WTC11 (cell line): Measurements from ENCODE around the gene HNF1A. TPM values are rescaled to one million over a fixed set of nuclear protein-coding genes. Genes with fewer than 3 reads are reported as not detected.
A peak's percentile ranks its signal among the peaks of the same experiment; 100 is the strongest.

Experiments
- ATAC-seq: fragments of 200-7000 bp; cut with Tn5 transposase; 2 replicates; pipeline ENCODE4 v1.10.0; 2021; ENCODE audit warnings: mild to moderate bottlenecking, moderate library complexity
- CTCF ChIA-PET: fragments of 300-600 bp; sonication (Branson Sonifier 250); formaldehyde crosslinking; loops from one replicate; lab custom pipeline; 2021; ENCODE audit warnings: antibody characterized with exemption; lab: Charles Lee
- POLR2A ChIA-PET: fragments of 350-600 bp; sonication (Branson Sonifier 250); formaldehyde crosslinking; loops from one replicate; lab custom pipeline; 2021; ENCODE audit warnings: antibody characterized with exemption; lab: Charles Lee
- DNase-seq: peaks from one replicate; pipeline ENCODE4 v3.0.0; 2021; ENCODE audit warnings: low spot score
- H3K27ac Mint-ChIP-seq: 2 replicates; pipeline ENCODE4 v1.8.0; 2021; ENCODE audit warnings: mixed read lengths
- H3K27me3 Mint-ChIP-seq: 2 replicates; pipeline ENCODE4 v1.8.0; 2021; ENCODE audit warnings: low read depth, mild to moderate bottlenecking, moderate library complexity, mixed read lengths
- H3K36me3 Mint-ChIP-seq: 2 replicates; pipeline ENCODE4 v1.8.0; 2021; ENCODE audit warnings: mixed read lengths
- H3K4me1 Mint-ChIP-seq: 2 replicates; pipeline ENCODE4 v1.8.0; 2022; ENCODE audit warnings: mixed read lengths
- H3K4me3 Mint-ChIP-seq: 2 replicates; pipeline ENCODE4 v1.8.0; 2021; ENCODE audit warnings: mild to moderate bottlenecking, moderate library complexity, mixed read lengths
- H3K9me3 Mint-ChIP-seq: 2 replicates; pipeline ENCODE4 v1.8.0; 2021; ENCODE audit warnings: mixed read lengths
- CREB1 ChIP-seq: sonication (generic); formaldehyde crosslinking; IDR thresholded peaks from 2 replicates; pipeline ENCODE4 v1.8.0; 2023; ENCODE audit warnings: mild to moderate bottlenecking, missing genetic modification reagents
- ELF4 ChIP-seq: sonication (generic); formaldehyde crosslinking; IDR thresholded peaks from 2 replicates; pipeline ENCODE4 v1.8.1; 2022; ENCODE audit warnings: low read depth, mild to moderate bottlenecking, moderate library complexity, missing genetic modification reagents
- ETV6 ChIP-seq: sonication (generic); formaldehyde crosslinking; IDR thresholded peaks from 2 replicates; pipeline ENCODE4 v1.8.1; 2022; ENCODE audit warnings: mild to moderate bottlenecking, missing genetic modification reagents
- FOXJ3 ChIP-seq: sonication (generic); formaldehyde crosslinking; IDR thresholded peaks from 2 replicates; pipeline ENCODE4 v1.9.0; 2021; ENCODE audit warnings: missing genetic modification reagents, mild to moderate bottlenecking, borderline replicate concordance
- GTF2I ChIP-seq: fragments of 250-450 bp; sonication (Bioruptor Pico); conservative IDR thresholded peaks from 2 replicates; pipeline ENCODE4 v1.4.0; 2021; ENCODE audit warnings: mild to moderate bottlenecking
- IRF2 ChIP-seq: sonication (generic); formaldehyde crosslinking; IDR thresholded peaks from 2 replicates; pipeline ENCODE4 v1.8.0; 2022; ENCODE audit warnings: low read depth, missing genetic modification reagents, borderline replicate concordance
- JUN ChIP-seq: sonication (generic); formaldehyde crosslinking; IDR thresholded peaks from 2 replicates; pipeline ENCODE4 v1.8.0; 2023; ENCODE audit warnings: mild to moderate bottlenecking, missing genetic modification reagents
- MYBL2 ChIP-seq: sonication (generic); formaldehyde crosslinking; IDR thresholded peaks from 2 replicates; pipeline ENCODE4 v1.8.1; 2023; ENCODE audit warnings: mild to moderate bottlenecking, moderate library complexity, missing genetic modification reagents
- NFE2L1 ChIP-seq: sonication (generic); formaldehyde crosslinking; IDR thresholded peaks from 2 replicates; pipeline ENCODE4 v1.8.1; 2023; ENCODE audit warnings: missing genetic modification reagents
- NR2C2 ChIP-seq: sonication (generic); formaldehyde crosslinking; IDR thresholded peaks from 2 replicates; pipeline ENCODE4 v1.8.0; 2022; ENCODE audit warnings: mild to moderate bottlenecking, missing genetic modification reagents
- NR3C1 ChIP-seq: sonication (generic); formaldehyde crosslinking; conservative IDR thresholded peaks from 2 replicates; pipeline ENCODE4 v1.8.1; 2023; ENCODE audit warnings: low read depth, mild to moderate bottlenecking, missing genetic modification reagents
- OVOL2 ChIP-seq: fragments of 250-450 bp; sonication (Bioruptor Pico); IDR thresholded peaks from 2 replicates; pipeline ENCODE4 v1.9.0; 2021; ENCODE audit warnings: mild to moderate bottlenecking, borderline replicate concordance
- SMAD4 ChIP-seq: sonication (generic); formaldehyde crosslinking; IDR thresholded peaks from 2 replicates; pipeline ENCODE4 v1.8.0; 2022; ENCODE audit warnings: mild to moderate bottlenecking, missing genetic modification reagents
- STAT6 ChIP-seq: sonication (generic); formaldehyde crosslinking; conservative IDR thresholded peaks from 2 replicates; pipeline ENCODE4 v1.8.1; 2023; ENCODE audit warnings: mild to moderate bottlenecking, low read depth, missing genetic modification reagents, moderate library complexity
- ZNF416 ChIP-seq: fragments of 250-450 bp; sonication (Bioruptor Pico); IDR thresholded peaks from 2 replicates; pipeline ENCODE4 v1.9.0; 2021; ENCODE audit warnings: mild to moderate bottlenecking, inconsistent platforms
- ZNF532 ChIP-seq: fragments of 250-450 bp; sonication (Bioruptor Pico); IDR thresholded peaks from 2 replicates; pipeline ENCODE4 v1.9.0; 2021; ENCODE audit warnings: mild to moderate bottlenecking, borderline replicate concordance
- total RNA-seq: library from RNA; stranded (reverse); gene quantifications from 3 replicates; pipeline ENCODE4 v1.2.3, GENCODE V29; 2021
- TF ChIP-seq, protein P1 (sequence below): sonication (generic); formaldehyde crosslinking; IDR thresholded peaks from 2 replicates; pipeline ENCODE4 v1.8.1; 2023; ENCODE audit warnings: mild to moderate bottlenecking, missing genetic modification reagents, borderline replicate concordance

Gene HNF1A
- total RNA-seq, 1 experiment from 2014 or later: not detected

DNA sequence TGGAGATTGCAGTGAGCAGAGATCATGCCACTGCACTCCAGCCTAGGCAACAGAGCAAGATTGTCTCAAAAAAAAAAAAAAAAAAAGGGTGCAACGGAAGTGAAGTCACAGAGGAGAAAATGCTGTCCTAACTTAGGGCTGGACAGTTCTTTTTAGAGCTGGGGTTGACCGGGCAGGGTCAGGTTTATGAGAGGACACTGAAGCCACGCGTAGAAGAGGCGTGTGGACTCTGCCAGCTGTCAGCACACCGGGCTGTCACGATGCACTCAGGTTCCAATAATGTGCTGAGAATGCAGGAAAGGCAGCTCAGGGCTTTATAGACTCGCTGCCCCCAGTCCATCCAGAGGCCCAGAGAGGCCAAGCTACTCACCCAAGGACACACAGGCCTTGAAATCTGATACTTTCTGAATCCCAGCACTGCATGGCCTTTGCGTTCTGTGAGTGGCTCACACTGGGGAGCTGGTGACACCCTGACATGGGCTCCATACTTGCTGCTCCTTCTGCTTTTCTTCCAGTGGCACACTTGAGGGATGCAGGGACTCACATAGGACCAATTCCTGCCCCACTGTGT lies 45.3 kb upstream of the HNF1A start:
- H3K9me3 Mint-ChIP-seq: no peaks in the 10 kb centered on the region
- ChIA-PET POLR2A (interaction anchor here (0.6 kb wide), 1 partner anchor 56 kb away, joined by 3 read pairs; no protein-coding TSS in a partner anchor), CTCF (interaction anchor here (0.7 to 1.4 kb wide), 3 partner anchors 12 to 39 kb away, joined by 3 to 7 read pairs (median 4); no protein-coding TSS in a partner anchor)
- no peaks in the 10 kb centered on the region for H3K27me3 Mint-ChIP-seq
- no peaks in the 10 kb centered on the region for H3K36me3 Mint-ChIP-seq
- peaks cover 17% of the 10 kb centered on the region for H3K4me1 Mint-ChIP-seq
- no peak overlapping the region for H3K27ac Mint-ChIP-seq
- no peak overlapping the region for H3K4me3 Mint-ChIP-seq
- DNase-seq (no peak), ATAC-seq (no peak)
- no peak for TF ChIP-seq FOXJ3 (CRISPR knock-in tag)
- no peak for TF ChIP-seq NR2C2 (CRISPR knock-in tag)
- TF ChIP-seq ZNF416 (CRISPR knock-in tag): no peak
- TF ChIP-seq CREB1 (CRISPR knock-in tag): no peak
- no peak for TF ChIP-seq SMAD4
- no peak for TF ChIP-seq IRF2 (CRISPR knock-in tag)
- no peak for TF ChIP-seq MYBL2 (CRISPR knock-in tag)
- TF ChIP-seq ZNF532: no peak
- no peak for TF ChIP-seq NFE2L1 (CRISPR knock-in tag)
- no peak for TF ChIP-seq NR3C1 (CRISPR knock-in tag)
- TF ChIP-seq, all 79 proteins: peak for 0

DNA sequence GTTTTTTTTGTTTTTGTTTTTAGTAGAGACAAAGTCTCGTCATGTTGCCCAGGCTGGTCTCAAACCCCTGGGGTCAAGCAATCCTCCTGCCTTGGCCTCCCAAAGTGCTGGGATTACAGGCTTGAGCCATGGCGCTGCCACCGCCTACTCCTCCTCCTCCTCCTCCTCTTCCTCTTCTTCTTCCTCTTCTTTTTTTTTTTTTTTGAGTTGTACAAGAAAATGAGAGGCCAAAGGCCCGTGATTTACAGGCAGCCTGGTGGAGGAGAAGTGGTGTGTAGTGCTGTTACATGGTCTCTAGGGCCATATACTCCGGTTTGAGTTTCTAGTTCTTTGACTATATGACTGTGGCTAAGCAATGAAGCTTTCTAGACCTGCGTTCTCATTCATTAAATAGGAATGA lies 44.6 kb upstream of the HNF1A start:
- CTCF ChIA-PET: interaction anchor here (0.5 kb wide), 1 partner anchor 18 kb away, joined by 3 read pairs; no protein-coding TSS in a partner anchor

More for the DNA sequence above, 44.6 kb upstream of the HNF1A start:
- TF ChIP-seq MYBL2 (CRISPR knock-in tag) (no peak), ELF4 (no peak), ZNF416 (CRISPR knock-in tag) (no peak), ETV6 (no peak), OVOL2 (no peak), STAT6 (no peak), GTF2I (CRISPR knock-in tag) (no peak), JUN (CRISPR knock-in tag) (no peak)
- TF ChIP-seq, protein P1, sequence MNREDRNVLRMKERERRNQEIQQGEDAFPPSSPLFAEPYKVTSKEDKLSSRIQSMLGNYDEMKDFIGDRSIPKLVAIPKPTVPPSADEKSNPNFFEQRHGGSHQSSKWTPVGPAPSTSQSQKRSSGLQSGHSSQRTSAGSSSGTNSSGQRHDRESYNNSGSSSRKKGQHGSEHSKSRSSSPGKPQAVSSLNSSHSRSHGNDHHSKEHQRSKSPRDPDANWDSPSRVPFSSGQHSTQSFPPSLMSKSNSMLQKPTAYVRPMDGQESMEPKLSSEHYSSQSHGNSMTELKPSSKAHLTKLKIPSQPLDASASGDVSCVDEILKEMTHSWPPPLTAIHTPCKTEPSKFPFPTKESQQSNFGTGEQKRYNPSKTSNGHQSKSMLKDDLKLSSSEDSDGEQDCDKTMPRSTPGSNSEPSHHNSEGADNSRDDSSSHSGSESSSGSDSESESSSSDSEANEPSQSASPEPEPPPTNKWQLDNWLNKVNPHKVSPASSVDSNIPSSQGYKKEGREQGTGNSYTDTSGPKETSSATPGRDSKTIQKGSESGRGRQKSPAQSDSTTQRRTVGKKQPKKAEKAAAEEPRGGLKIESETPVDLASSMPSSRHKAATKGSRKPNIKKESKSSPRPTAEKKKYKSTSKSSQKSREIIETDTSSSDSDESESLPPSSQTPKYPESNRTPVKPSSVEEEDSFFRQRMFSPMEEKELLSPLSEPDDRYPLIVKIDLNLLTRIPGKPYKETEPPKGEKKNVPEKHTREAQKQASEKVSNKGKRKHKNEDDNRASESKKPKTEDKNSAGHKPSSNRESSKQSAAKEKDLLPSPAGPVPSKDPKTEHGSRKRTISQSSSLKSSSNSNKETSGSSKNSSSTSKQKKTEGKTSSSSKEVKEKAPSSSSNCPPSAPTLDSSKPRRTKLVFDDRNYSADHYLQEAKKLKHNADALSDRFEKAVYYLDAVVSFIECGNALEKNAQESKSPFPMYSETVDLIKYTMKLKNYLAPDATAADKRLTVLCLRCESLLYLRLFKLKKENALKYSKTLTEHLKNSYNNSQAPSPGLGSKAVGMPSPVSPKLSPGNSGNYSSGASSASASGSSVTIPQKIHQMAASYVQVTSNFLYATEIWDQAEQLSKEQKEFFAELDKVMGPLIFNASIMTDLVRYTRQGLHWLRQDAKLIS (CRISPR knock-in tag): no peak
- POLR2A ChIA-PET: no interaction called here
- DNase-seq (no peak), ATAC-seq (no peak)
- Mint-ChIP-seq H3K9me3 (no peaks in the 10 kb centered on the region), H3K36me3 (no peaks in the 10 kb centered on the region), H3K27ac (peak overlapping the region; percentile 84; the same call in 1 of the 2 replicates), H3K4me3 (no peak overlapping the region), H3K27me3 (no peaks in the 10 kb centered on the region), H3K4me1 (peaks cover 17% of the 10 kb centered on the region)
